MCF 10A (cell line): ENCODE measurements around the gene APOD. TPM values are rescaled to one million over a fixed set of nuclear protein-coding genes. Genes with fewer than 3 reads are reported as not detected.
"Not testable (repeated sequence)": the region's sequence is repeated elsewhere in the genome, so short reads cannot be mapped to it uniquely, and the experiment has no call there.

Experiments used
- BruUV-seq: library from RNA; stranded (reverse); fragments of 400-500 nt; replicated peaks from 2 replicates; lab custom pipeline; 2021; lab: Mats Ljungman, UMichigan
- CTCF ChIA-PET: fragments of 300-600 bp; sonication (Branson Sonifier 250); formaldehyde crosslinking; extraction: SDS; loops from one replicate; lab custom pipeline; 2021; ENCODE audit warnings: antibody characterized with exemption, inconsistent platforms; lab: Yijun Ruan, JAX
- POLR2A ChIA-PET: fragments of 300-600, 350-650 bp; sonication (Branson Sonifier 250); formaldehyde crosslinking; extraction: SDS; loops from one replicate; lab custom pipeline; 2020; ENCODE audit warnings: antibody characterized with exemption, inconsistent platforms; lab: Yijun Ruan, JAX
- DNase-seq: peaks from one replicate; pipeline ENCODE4 v3.0.0-alpha.2; 2018; ENCODE audit not compliant: unreplicated experiment
- H3K27ac Mint-ChIP-seq: one replicate; pipeline ENCODE4 v1.8.0; 2022; ENCODE audit warnings: mild to moderate bottlenecking, low read depth, mixed read lengths; ENCODE audit not compliant: unreplicated experiment
- H3K27me3 Mint-ChIP-seq: one replicate; pipeline ENCODE4 v1.8.0; 2022; ENCODE audit warnings: mixed read lengths; ENCODE audit not compliant: insufficient read depth, unreplicated experiment
- H3K36me3 Mint-ChIP-seq: one replicate; pipeline ENCODE4 v1.8.0; 2022; ENCODE audit warnings: mild to moderate bottlenecking, moderate library complexity, mixed read lengths; ENCODE audit not compliant: insufficient read depth, unreplicated experiment
- H3K4me1 Mint-ChIP-seq: one replicate; pipeline ENCODE4 v1.8.0; 2022; ENCODE audit warnings: mixed read lengths; ENCODE audit not compliant: insufficient read depth, unreplicated experiment
- H3K4me3 Mint-ChIP-seq: one replicate; pipeline ENCODE4 v1.8.0; 2022; ENCODE audit warnings: mild to moderate bottlenecking, moderate library complexity, mixed read lengths; ENCODE audit not compliant: unreplicated experiment
- H3K9me3 Mint-ChIP-seq: one replicate; pipeline ENCODE4 v1.8.0; 2022; ENCODE audit warnings: mixed read lengths; ENCODE audit not compliant: unreplicated experiment
- intact Hi-C: fragments of 100-400 bp; cut with micrococcal nuclease; formaldehyde crosslinking; loops from 2 replicates; pipeline ENCODE4 v1.14.1; 2022
- total RNA-seq: library from RNA; stranded (reverse); gene quantifications from 2 replicates; pipeline ENCODE4 v1.2.3, GENCODE V29; 2022
- TF ChIP-seq, protein P1 (sequence below): fragments of 200-600 bp; IDR thresholded peaks from one replicate; pipeline ENCODE4 v1.8.0; 2022; ENCODE audit warnings: antibody characterized with exemption, mild to moderate bottlenecking; ENCODE audit not compliant: unreplicated experiment

The APOD gene
- total RNA-seq, 1 experiment from 2014 or later = 1.9 TPM

DNA sequence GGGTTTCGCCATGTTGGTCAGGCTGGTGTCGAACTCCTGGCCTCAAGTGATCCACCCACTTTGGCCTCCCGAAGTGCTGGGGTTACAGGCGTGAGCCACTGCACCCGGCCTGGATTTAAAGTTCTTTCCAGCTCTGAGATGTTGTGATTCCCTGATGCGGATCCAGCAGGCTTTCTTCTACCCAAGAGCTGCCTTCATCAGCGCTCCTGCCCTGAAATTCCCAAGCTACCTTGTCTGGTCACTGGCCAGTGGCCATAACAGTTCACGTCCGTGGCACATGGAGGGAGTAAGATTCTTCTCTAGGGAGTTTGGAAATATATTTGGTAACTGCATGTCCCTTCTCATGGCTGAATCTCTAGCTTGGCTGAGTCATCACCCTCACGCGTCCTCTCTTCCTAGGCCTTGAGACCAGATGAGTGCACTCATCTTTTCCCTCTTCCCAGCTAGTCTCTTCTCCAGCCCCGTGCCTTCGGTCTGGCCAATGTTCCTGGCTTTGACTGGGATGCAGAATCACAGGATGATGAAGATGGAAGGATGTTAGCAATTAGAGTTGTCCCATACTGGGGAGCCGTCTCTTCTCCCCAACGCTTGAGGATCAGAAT lies 29.8 kb upstream of the APOD start:
- POLR2A ChIA-PET = no interaction called here
- peak; percentile 67 for DNase-seq
- intact Hi-C loops = no loop called here
- TF ChIP-seq, protein P1, sequence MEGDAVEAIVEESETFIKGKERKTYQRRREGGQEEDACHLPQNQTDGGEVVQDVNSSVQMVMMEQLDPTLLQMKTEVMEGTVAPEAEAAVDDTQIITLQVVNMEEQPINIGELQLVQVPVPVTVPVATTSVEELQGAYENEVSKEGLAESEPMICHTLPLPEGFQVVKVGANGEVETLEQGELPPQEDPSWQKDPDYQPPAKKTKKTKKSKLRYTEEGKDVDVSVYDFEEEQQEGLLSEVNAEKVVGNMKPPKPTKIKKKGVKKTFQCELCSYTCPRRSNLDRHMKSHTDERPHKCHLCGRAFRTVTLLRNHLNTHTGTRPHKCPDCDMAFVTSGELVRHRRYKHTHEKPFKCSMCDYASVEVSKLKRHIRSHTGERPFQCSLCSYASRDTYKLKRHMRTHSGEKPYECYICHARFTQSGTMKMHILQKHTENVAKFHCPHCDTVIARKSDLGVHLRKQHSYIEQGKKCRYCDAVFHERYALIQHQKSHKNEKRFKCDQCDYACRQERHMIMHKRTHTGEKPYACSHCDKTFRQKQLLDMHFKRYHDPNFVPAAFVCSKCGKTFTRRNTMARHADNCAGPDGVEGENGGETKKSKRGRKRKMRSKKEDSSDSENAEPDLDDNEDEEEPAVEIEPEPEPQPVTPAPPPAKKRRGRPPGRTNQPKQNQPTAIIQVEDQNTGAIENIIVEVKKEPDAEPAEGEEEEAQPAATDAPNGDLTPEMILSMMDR = no peak
- no peak overlapping the region for H3K4me3 Mint-ChIP-seq
- H3K27me3 Mint-ChIP-seq = peaks cover 34% of the 10 kb centered on the region
- no peak overlapping the region for H3K27ac Mint-ChIP-seq
- CTCF ChIA-PET = interaction anchor here (0.6 kb wide), 1 partner anchor 237 kb away, joined by 4 read pairs; no protein-coding TSS in a partner anchor
- no peaks in the 10 kb centered on the region for H3K4me1 Mint-ChIP-seq
- no peaks in the 10 kb centered on the region for H3K36me3 Mint-ChIP-seq
- no peaks in the 10 kb centered on the region for H3K9me3 Mint-ChIP-seq
- BruUV-seq = no TSS peak

DNA sequence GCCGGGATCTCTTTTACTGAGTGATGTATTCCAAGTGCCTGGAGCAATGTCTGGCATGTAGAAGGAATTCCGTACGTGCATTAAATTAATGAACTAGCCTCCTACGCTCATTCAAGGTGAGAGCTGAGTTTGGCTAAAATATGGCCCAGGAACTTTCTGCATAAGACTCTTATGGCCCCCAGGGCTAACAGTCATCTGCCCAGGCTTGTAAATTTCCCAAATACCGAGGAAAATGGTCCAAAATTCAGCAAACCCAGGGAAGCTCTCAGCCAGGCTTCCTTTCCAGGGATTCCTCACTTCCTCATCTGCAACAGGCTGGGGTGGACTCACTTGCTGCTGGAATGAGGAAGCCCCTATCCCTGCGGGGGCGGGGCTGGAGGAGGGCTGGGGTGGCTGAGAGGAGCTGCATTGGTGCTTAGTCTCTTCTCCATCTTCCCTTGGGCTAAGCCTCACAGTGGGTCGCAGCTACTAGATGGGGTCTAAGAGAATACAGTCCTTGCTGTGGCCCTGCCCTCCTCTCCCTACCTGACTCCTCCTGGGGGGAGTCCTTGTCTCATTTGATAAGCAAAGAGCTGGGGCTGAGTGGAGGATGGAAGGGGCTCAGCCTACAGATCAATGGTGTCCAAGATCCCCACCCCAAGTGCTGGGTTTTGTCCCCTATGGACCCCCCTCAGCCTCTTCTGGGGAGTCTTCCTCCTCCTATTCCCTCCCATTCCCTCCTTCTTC lies 28.5 kb upstream of the APOD start:
- Mint-ChIP-seq H3K27me3 (peaks cover 34% of the 10 kb centered on the region), H3K9me3 (peaks cover 6% of the 10 kb centered on the region), H3K27ac (no peak overlapping the region), H3K4me1 (no peaks in the 10 kb centered on the region), H3K36me3 (no peaks in the 10 kb centered on the region), H3K4me3 (no peak overlapping the region)
- TF ChIP-seq, protein P1 = no peak
- intact Hi-C loops = no loop called here
- ChIA-PET CTCF (no interaction called here), POLR2A (no interaction called here)
- no peak for DNase-seq
- no TSS peak for BruUV-seq

DNA sequence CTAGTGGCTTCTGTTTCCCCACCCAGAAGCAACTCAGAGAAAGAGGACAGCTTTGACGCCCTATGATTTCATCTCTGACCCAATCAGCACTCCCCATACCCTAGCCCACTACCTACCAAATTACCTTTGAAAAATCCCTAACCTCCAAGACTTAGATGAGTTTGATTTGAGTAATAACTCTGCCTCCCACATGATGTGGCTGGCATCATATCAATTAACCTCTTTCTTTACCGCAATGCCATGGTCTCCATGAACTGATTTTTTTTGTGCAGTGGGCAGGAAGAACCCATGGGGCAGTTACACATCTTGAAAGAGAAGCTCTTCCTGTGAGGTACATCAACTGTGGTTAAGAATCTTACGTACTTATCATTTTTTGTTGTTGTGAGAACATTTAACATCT lies 25.5 kb upstream of the APOD start:
- BruUV-seq = no TSS peak
- ChIA-PET CTCF (no interaction called here), POLR2A (no interaction called here)
- intact Hi-C loops = no loop called here
- Mint-ChIP-seq H3K27ac (no peak overlapping the region), H3K4me1 (no peaks in the 10 kb centered on the region), H3K9me3 (peaks cover 10% of the 10 kb centered on the region), H3K36me3 (no peaks in the 10 kb centered on the region), H3K4me3 (no peak overlapping the region), H3K27me3 (peaks cover 34% of the 10 kb centered on the region)
- DNase-seq = no peak
- TF ChIP-seq, protein P1 = no peak

DNA sequence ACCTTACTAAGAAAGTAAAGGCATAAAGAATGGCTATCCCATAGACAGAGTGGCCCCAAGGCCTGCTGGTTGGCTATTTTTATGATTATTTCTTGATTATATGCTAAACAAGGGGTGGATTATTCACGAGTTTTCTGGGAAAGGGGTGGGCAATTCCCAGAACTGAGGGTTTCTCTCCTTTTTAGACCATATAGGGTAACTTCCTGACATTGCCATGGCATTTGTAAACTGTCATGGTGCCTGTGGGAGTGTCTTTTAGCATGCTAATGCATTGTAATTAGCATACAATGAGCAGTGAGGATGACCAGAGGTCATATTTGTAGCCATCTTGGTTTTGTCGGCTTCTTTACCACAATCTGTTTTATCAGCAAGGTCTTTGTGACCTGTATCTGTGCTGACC lies 18.0 kb upstream of the APOD start:
- POLR2A ChIA-PET = interaction anchor here (0.6 to 0.7 kb wide), 2 partner anchors 18 to 28 kb away, joined by 4 read pairs; partner anchors contain the start of gene APOD
- H3K36me3 Mint-ChIP-seq, H3K4me1 Mint-ChIP-seq, DNase-seq, H3K4me3 Mint-ChIP-seq, H3K9me3 Mint-ChIP-seq, intact Hi-C loops, CTCF ChIA-PET, BruUV-seq, H3K27ac Mint-ChIP-seq, H3K27me3 Mint-ChIP-seq: not testable (repeated sequence)
